Measurements from ENCODE around the gene TMC2. TPM values are rescaled to one million over a fixed set of nuclear protein-coding genes. Genes with fewer than 3 reads are reported as not detected.
"Not testable (repeated sequence)": the region's sequence is repeated elsewhere in the genome, so short reads cannot be mapped to it uniquely, and the experiment has no call there.

TMC2 gene
- polyA plus RNA-seq, 3 donors: 0.23 to 0.34 (median 0.31) TPM

GRCh38 chr20:2658414-2659354, 122.3 kb downstream of the TMC2 start:
- DNase-seq: no peak

- DNase-seq: no peak
These were observed 123.2 kb downstream of the TMC2 start for GRCh38 chr20:2659547-2659946.

- DNase-seq: no peak
These were observed 127.1 kb downstream of the TMC2 start for GRCh38 chr20:2663364-2663886.

- peak; percentile 93 for DNase-seq
These were observed 127.7 kb downstream of the TMC2 start, which contains the start of gene IDH3B for GRCh38 chr20:2663887-2664719. TSS of gene IDH3B (minus strand) at chr20:2664216. CDS start at chr20:2664188, 28 bp downstream.

GRCh38 chr20:2671977-2672376, 135.6 kb downstream of the TMC2 start:
- DNase-seq: no peak

- DNase-seq: no peak
These were observed 136.1 kb downstream of the TMC2 start for GRCh38 chr20:2672446-2672845.

GRCh38 chr20:2673453-2673852, 137.1 kb downstream of the TMC2 start:
- no peak for DNase-seq

GRCh38 chr20:2680046-2680445, 143.7 kb downstream of the TMC2 start:
- no peak for DNase-seq

- DNase-seq: not testable (repeated sequence)
These were observed 145.7 kb downstream of the TMC2 start for GRCh38 chr20:2682040-2682439.

- not testable (repeated sequence) for DNase-seq
These were observed 148.4 kb downstream of the TMC2 start for GRCh38 chr20:2684817-2685216.

- no peak for DNase-seq
These were observed 151.1 kb downstream of the TMC2 start for GRCh38 chr20:2687514-2687913.

GRCh38 chr20:2688041-2688591, 151.7 kb downstream of the TMC2 start:
- DNase-seq: peak; percentile 46

- no peak for DNase-seq
These were observed 153.8 kb downstream of the TMC2 start for GRCh38 chr20:2690213-2690612.

GRCh38 chr20:2690718-2691117, 154.3 kb downstream of the TMC2 start:
- DNase-seq: no peak

GRCh38 chr20:2691127-2691526, 154.8 kb downstream of the TMC2 start:
- no peak for DNase-seq

Other genes with a start within 250 kb of the TMC2 start
- gene TGM3, start 240.6 kb upstream of the TMC2 start, polyA plus RNA-seq (ENCODE audit: insufficient read length in 3 of 3): 1 to 10 TPM in 1 of 3 donors, under 1 TPM in 2; 0.57 to 1.1 (median 0.68) TPM
- not detected for gene TGM6, start 155.7 kb upstream of the TMC2 start, polyA plus RNA-seq (ENCODE audit: insufficient read length in 3 of 3)
- gene SNRPB, start 65.8 kb upstream of the TMC2 start, polyA plus RNA-seq (ENCODE audit: insufficient read length in 3 of 3): 100 to 1,000 TPM; 139 to 183 (median 180) TPM
- gene ZNF343, start 27.7 kb upstream of the TMC2 start, polyA plus RNA-seq (ENCODE audit: insufficient read length in 3 of 3): 10 to 100 TPM; 14.4 to 19.0 (median 17.6) TPM
- gene NOP56, start 116.1 kb downstream of the TMC2 start, polyA plus RNA-seq (ENCODE audit: insufficient read length in 3 of 3): 100 to 1,000 TPM; 255 to 269 (median 258) TPM
- gene IDH3B, start 127.6 kb downstream of the TMC2 start, polyA plus RNA-seq (ENCODE audit: insufficient read length in 3 of 3): 100 to 1,000 TPM; 139 to 141 (median 141) TPM
- 10 to 100 TPM; 33.5 to 36.8 (median 35.2) TPM for gene EBF4, start 156.2 kb downstream of the TMC2 start, polyA plus RNA-seq (ENCODE audit: insufficient read length in 3 of 3)